IMR-90 (cell line): ENCODE measurements around the gene SLC6A7. TPM values are rescaled to one million over a fixed set of nuclear protein-coding genes. Genes with fewer than 3 reads are reported as not detected.
A peak's percentile ranks its signal among the peaks of the same experiment; 100 is the strongest.

Source experiments
- ATAC-seq: fragments of 200-7000 bp; cut with Tn5 transposase; 2 replicates; pipeline ENCODE4 v1.9.1; 2020; ENCODE audit warnings: low read depth, mild to moderate bottlenecking, moderate library complexity
- BruUV-seq: library from RNA; stranded (reverse); fragments of 400-500 nt; replicated peaks from 2 replicates; lab custom pipeline; 2021; lab: Mats Ljungman, UMichigan
- CTCF ChIA-PET: fragments of 300-600 bp; formaldehyde crosslinking; extraction: SDS; loops from one replicate; lab custom pipeline; 2021; ENCODE audit warnings: antibody characterized with exemption; lab: Yijun Ruan, JAX
- POLR2A ChIA-PET: fragments of 300-600 bp; sonication (Branson Sonifier 250); formaldehyde crosslinking; loops from one replicate; lab custom pipeline; 2022; ENCODE audit warnings: antibody characterized with exemption; ENCODE audit not compliant: unreplicated experiment; lab: Charles Lee
- DNase-seq: peaks from one replicate; pipeline ENCODE4 v3.0.0; 2013
- H2AFZ ChIP-seq: replicated peaks from 2 replicates; pipeline ENCODE3; 2013; ENCODE audit warnings: low read length, mild to moderate bottlenecking; ENCODE audit not compliant: poor library complexity
- H2AK5ac ChIP-seq: 2 replicates; pipeline ENCODE4 v1.6.1; 2013; ENCODE audit warnings: low read depth, low read length, inconsistent platforms
- H2AK9ac ChIP-seq: replicated peaks from 2 replicates; pipeline ENCODE3; 2013; ENCODE audit warnings: mild to moderate bottlenecking, low read depth, low read length, moderate library complexity; ENCODE audit not compliant: poor library complexity
- H2BK120ac ChIP-seq: 2 replicates; pipeline ENCODE4 v1.6.1; 2013; ENCODE audit warnings: low read depth, low read length, inconsistent platforms
- H2BK15ac ChIP-seq: 3 replicates; pipeline ENCODE4 v1.6.1; 2013; ENCODE audit warnings: low read depth, low read length, inconsistent platforms
- H2BK20ac ChIP-seq: 2 replicates; pipeline ENCODE4 v1.6.1; 2013; ENCODE audit warnings: low read depth, mild to moderate bottlenecking, inconsistent platforms, low read length, moderate library complexity
- H2BK5ac ChIP-seq: 2 replicates; pipeline ENCODE4 v1.6.1; 2013; ENCODE audit warnings: mild to moderate bottlenecking, low read depth, low read length, inconsistent platforms; ENCODE audit not compliant: poor library complexity, severe bottlenecking
- H3K14ac ChIP-seq: replicated peaks from 2 replicates; pipeline ENCODE4 v1.6.1; 2013; ENCODE audit warnings: low read depth, low read length, inconsistent platforms
- H3K18ac ChIP-seq: 2 replicates; pipeline ENCODE4 v1.6.1; 2013; ENCODE audit warnings: low read depth, low read length, control low read depth
- H3K23ac ChIP-seq: 2 replicates; pipeline ENCODE4 v1.6.1; 2013; ENCODE audit warnings: low read depth, low read length, inconsistent platforms
- H3K27ac ChIP-seq: 2 replicates; pipeline ENCODE4 v1.5.1; 2013; ENCODE audit warnings: mild to moderate bottlenecking, control low read depth, low read length; ENCODE audit not compliant: insufficient read depth
- H3K27me3 ChIP-seq: 2 replicates; pipeline ENCODE4 v1.6.1; 2013; ENCODE audit warnings: low read length; ENCODE audit not compliant: control insufficient read depth, insufficient read depth
- H3K36me3 ChIP-seq: 2 replicates; pipeline ENCODE4 v1.6.1; 2013; ENCODE audit warnings: low read length, mixed read lengths; ENCODE audit not compliant: control insufficient read depth, insufficient read depth
- H3K4ac ChIP-seq: 2 replicates; pipeline ENCODE4 v1.6.1; 2013; ENCODE audit warnings: low read depth, low read length, inconsistent platforms
- H3K4me1 ChIP-seq: 2 replicates; pipeline ENCODE4 v1.6.1; 2013; ENCODE audit warnings: low read length, mixed read lengths; ENCODE audit not compliant: control insufficient read depth, insufficient read depth
- H3K4me2 ChIP-seq: 2 replicates; pipeline ENCODE4 v1.6.1; 2013; ENCODE audit warnings: low read depth, mild to moderate bottlenecking, control low read depth, low read length, moderate library complexity
- H3K4me3 ChIP-seq: 2 replicates; pipeline ENCODE4 v1.5.1; 2013; ENCODE audit warnings: low read depth, mild to moderate bottlenecking, control low read depth, low read length, moderate library complexity; ENCODE audit not compliant: insufficient read depth
- H3K56ac ChIP-seq: 2 replicates; pipeline ENCODE4 v1.6.1; 2013; ENCODE audit warnings: low read length, inconsistent platforms; ENCODE audit not compliant: insufficient read depth; ENCODE audit errors: extremely low read depth
- H3K79me1 ChIP-seq, 2 experiments: 2 replicates each; pipeline ENCODE4 v1.6.1; 2013; ENCODE audit warnings: low read length in 2 of 2, inconsistent platforms in 1 of 2, low read depth in 1 of 2
- H3K9ac ChIP-seq: 2 replicates; pipeline ENCODE4 v1.6.1; 2013; ENCODE audit warnings: low read depth, low read length, control low read depth
- H3K9me1 ChIP-seq: 2 replicates; pipeline ENCODE4 v1.6.1; 2013; ENCODE audit warnings: low read length, inconsistent platforms; ENCODE audit not compliant: insufficient read depth
- H3K9me3 ChIP-seq: 2 replicates; pipeline ENCODE4 v1.6.1; 2013; ENCODE audit warnings: low read length; ENCODE audit not compliant: control insufficient read depth, insufficient read depth
- H4K20me1 ChIP-seq: 2 replicates; pipeline ENCODE4 v1.6.1; 2013; ENCODE audit warnings: low read length, inconsistent platforms; ENCODE audit not compliant: insufficient read depth
- H4K5ac ChIP-seq: 2 replicates; pipeline ENCODE4 v1.6.1; 2013; ENCODE audit warnings: mild to moderate bottlenecking, low read depth, low read length, control low read depth
- H4K8ac ChIP-seq, 2 experiments: 2 replicates each; pipeline ENCODE4 v1.6.1; 2013; ENCODE audit warnings: low read depth in 2 of 2, low read length in 2 of 2, control low read depth in 1 of 2, inconsistent platforms in 1 of 2
- H4K91ac ChIP-seq: 2 replicates; pipeline ENCODE4 v1.6.1; 2013; ENCODE audit warnings: low read depth, low read length, inconsistent platforms; ENCODE audit not compliant: insufficient read depth
- BHLHE40 ChIP-seq: fragments of 150-350 bp; IDR thresholded peaks from 2 replicates; pipeline ENCODE4 v1.6.1; 2016; ENCODE audit warnings: mild to moderate bottlenecking, low read depth, low read length
- CEBPB ChIP-seq: IDR thresholded peaks from 2 replicates; pipeline ENCODE4 v1.6.1; 2012; ENCODE audit warnings: low read depth, low read length, improper control_type of control experiment
- CHD1 ChIP-seq: IDR thresholded peaks from 2 replicates; pipeline ENCODE4 v1.6.1; 2012; ENCODE audit warnings: low read depth, low read length, improper control_type of control experiment
- CTCF ChIP-seq: conservative IDR thresholded peaks from 2 replicates; pipeline ENCODE4 v1.5.1; 2012; ENCODE audit warnings: mild to moderate bottlenecking, low read depth, low read length, improper control_type of control experiment
- ELK1 ChIP-seq: fragments of 150-350 bp; IDR thresholded peaks from 2 replicates; pipeline ENCODE4 v1.6.1; 2016; ENCODE audit warnings: low read depth, mild to moderate bottlenecking, low read length, moderate library complexity, borderline replicate concordance
- FOS ChIP-seq: fragments of 150-350 bp; IDR thresholded peaks from 2 replicates; pipeline ENCODE4 v1.6.1; 2016; ENCODE audit warnings: low read depth, low read length
- MAFK ChIP-seq: IDR thresholded peaks from 2 replicates; pipeline ENCODE4 v1.6.1; 2012; ENCODE audit warnings: low read depth, low read length, improper control_type of control experiment
- MAZ ChIP-seq: IDR thresholded peaks from 2 replicates; pipeline ENCODE4 v1.6.1; 2012; ENCODE audit warnings: low read depth, mild to moderate bottlenecking, low read length, improper control_type of control experiment, moderate library complexity, borderline replicate concordance
- MXI1 ChIP-seq: IDR thresholded peaks from 2 replicates; pipeline ENCODE4 v1.6.1; 2012; ENCODE audit warnings: low read depth, mild to moderate bottlenecking, low read length, moderate library complexity, borderline replicate concordance
- NFE2L2 ChIP-seq: fragments of 150-350 bp; IDR thresholded peaks from 2 replicates; pipeline ENCODE4 v1.6.1; 2016; ENCODE audit warnings: low read depth, mild to moderate bottlenecking, low read length
- POLR2A ChIP-seq: IDR thresholded peaks from 2 replicates; pipeline ENCODE4 v1.6.1; 2012; ENCODE audit warnings: mild to moderate bottlenecking, low read depth, low read length
- RAD21 ChIP-seq: IDR thresholded peaks from 2 replicates; pipeline ENCODE4 v1.6.1; 2012; ENCODE audit warnings: low read length, improper control_type of control experiment
- RCOR1 ChIP-seq: IDR thresholded peaks from 2 replicates; pipeline ENCODE4 v1.6.1; 2012; ENCODE audit warnings: mild to moderate bottlenecking, low read length, improper control_type of control experiment; ENCODE audit not compliant: insufficient replicate concordance
- RFX5 ChIP-seq: IDR thresholded peaks from 2 replicates; pipeline ENCODE4 v1.8.0; 2012; ENCODE audit warnings: low read depth, mild to moderate bottlenecking, low read length, moderate library complexity
- SMC3 ChIP-seq: fragments of 150-350 bp; IDR thresholded peaks from 2 replicates; pipeline ENCODE4 v1.6.1; 2016; ENCODE audit warnings: low read depth, mild to moderate bottlenecking, antibody characterized with exemption, low read length, moderate library complexity
- USF2 ChIP-seq: fragments of 150-350 bp; IDR thresholded peaks from 2 replicates; pipeline ENCODE4 v1.6.1; 2017; ENCODE audit warnings: mild to moderate bottlenecking, antibody characterized with exemption, low read length, low read depth
- WGBS, 2 experiments: methylation state at CpG; one replicate each; pipeline versions ENCODE4 v1.1.5 to v1.1.7; 2013; ENCODE audit warnings: missing lambda C conversion rate in 2 of 2; ENCODE audit not compliant: insufficient read length in 1 of 2; ENCODE audit errors: extremely low coverage in 2 of 2; 5-methylcytosine and 5-hydroxymethylcytosine counted together
- dilution Hi-C: fragments of 300-500 bp; cut with HindIII; formaldehyde crosslinking; loops from one replicate; pipeline ENCODE4 v1.14.3; 2018; ENCODE audit warnings: low sequenced_read_pairs; ENCODE audit not compliant: unreplicated experiment
- in situ Hi-C: fragments of 300-500 bp; cut with MboI; formaldehyde crosslinking; loops from 3 replicates; pipeline ENCODE4 v1.14.3; 2019; ENCODE audit warnings: low sequenced_read_pairs, inconsistent platforms, mixed read lengths
- intact Hi-C: fragments of 100-400 bp; cut with micrococcal nuclease; formaldehyde crosslinking; loops from 2 replicates; pipeline ENCODE4 v1.10.0; 2022
- polyA plus RNA-seq, 3 experiments: library from polyadenylated mRNA; depleted of rRNA; stranded (reverse); fragments of >200 nt; gene quantifications; 2 replicates each; pipeline ENCODE4 v1.2.3, GENCODE V29; 2012; ENCODE audit warnings: low replicate concordance in 1 of 3
- total RNA-seq: library from RNA; depleted of rRNA; stranded (reverse); fragments of >200 nt; gene quantifications from 2 replicates; pipeline ENCODE4 v1.2.3, GENCODE V29; 2012

The SLC6A7 gene
- total and polyA plus RNA-seq, 2 of the 4 experiments (the other 2 are of a cell fraction) = under 0.01 TPM; not detected in 1

- no peak overlapping the region for H3K27ac ChIP-seq
Observed at GRCh38 chr5:150167512-150167850, 22.4 kb upstream of the SLC6A7 start.

More at GRCh38 chr5:150167512-150167850, 22.4 kb upstream of the SLC6A7 start:
- H3K4me1 ChIP-seq = peaks cover 9% of the 10 kb centered on the region; the same call in 1 of the 2 replicates
- no peak overlapping the region for H3K4me2 ChIP-seq
- H4K8ac ChIP-seq = no peak overlapping the region
- no peak overlapping the region for H3K23ac ChIP-seq
- no peak overlapping the region for H3K4me3 ChIP-seq
- WGBS, 2 experiments = 91% methylated on average over 10 of the region's 15 CpGs; no CpG with 5 or more reads in 1 of the 2 experiments
- CTCF ChIA-PET = no interaction called here
- no peak overlapping the region for H3K4ac ChIP-seq
- H2AK5ac ChIP-seq = peak overlapping the region; percentile 51
- intact Hi-C loops (no loop called here), dilution Hi-C loops (no loop called here), in situ Hi-C loops (no loop called here)
- H3K9me3 ChIP-seq = no peaks in the 10 kb centered on the region
- peaks cover 24% of the 10 kb centered on the region for H3K27me3 ChIP-seq
- H4K91ac ChIP-seq = no peak overlapping the region
- POLR2A ChIA-PET = no interaction called here
- H4K5ac ChIP-seq = no peak overlapping the region
- no peak overlapping the region for H2AK9ac ChIP-seq
- DNase-seq = no peak
- no peaks in the 10 kb centered on the region for H3K36me3 ChIP-seq
- BruUV-seq = no TSS peak
- no peak overlapping the region for H3K9ac ChIP-seq
- no peak for ATAC-seq
- H2BK120ac ChIP-seq = no peak overlapping the region
- no peak overlapping the region for H2BK5ac ChIP-seq
- H3K18ac ChIP-seq = no peak overlapping the region
- TF ChIP-seq RFX5 (no peak), MAZ (no peak), RCOR1 (no peak), POLR2A (no peak), SMC3 (no peak), CTCF (no peak), RAD21 (no peak), MAFK (no peak), CHD1 (no peak), NFE2L2 (no peak), CEBPB (no peak), USF2 (no peak), BHLHE40 (no peak), MXI1 (no peak), FOS (no peak), ELK1 (no peak)
- no peaks in the 10 kb centered on the region for H3K79me1 ChIP-seq
- no peak overlapping the region; the same call in 2 of the 3 replicates for H2BK15ac ChIP-seq
- no peak overlapping the region for H3K14ac ChIP-seq
- H3K56ac ChIP-seq = no peak overlapping the region
- H4K20me1 ChIP-seq = no peaks in the 10 kb centered on the region
- no peak overlapping the region for H2BK20ac ChIP-seq
- no peak overlapping the region for H2AFZ ChIP-seq
- H3K9me1 ChIP-seq = peaks cover 4% of the 10 kb centered on the region; the same call in 1 of the 2 replicates
